Activated naive CD4-positive, alpha-beta T cell treated with anti-CD3 and anti-CD28 coated beads for 36 hours (primary cell): ENCODE data around the gene SLC35F3. TPM values are rescaled to one million over a fixed set of nuclear protein-coding genes. Genes with fewer than 3 reads are reported as not detected.

Experiments used
- microRNA-seq: library from miRNA; unstranded; fragments of <30 nt; microRNA quantifications from one replicate; pipeline ENCODE4 v1.2.0, GENCODE V29; 2022; ENCODE audit warnings: borderline microRNAs expressed, borderline replicate concordance
- total RNA-seq, 2 experiments: library from RNA; stranded (reverse); gene quantifications; one replicate each; pipeline ENCODE4 v1.2.3, GENCODE V29; 2021

SLC35F3 gene
- total RNA-seq, 2 experiments from 2014 or later: not detected

Small RNA genes within 50 kb of the gene (microRNA-seq; reads per million reads assigned to microRNA genes)
- not detected for gene MIR4671
